IMR-90 (cell line): Measurements from ENCODE around the gene FXYD4. TPM values are rescaled to one million over a fixed set of nuclear protein-coding genes. Genes with fewer than 3 reads are reported as not detected.

Experiments
- ATAC-seq: fragments of 200-7000 bp; cut with Tn5 transposase; 2 replicates; pipeline ENCODE4 v1.9.1; 2020; ENCODE audit warnings: low read depth, mild to moderate bottlenecking, moderate library complexity
- BruUV-seq: library from RNA; stranded (reverse); fragments of 400-500 nt; replicated peaks from 2 replicates; lab custom pipeline; 2021; lab: Mats Ljungman, UMichigan
- CTCF ChIA-PET: fragments of 300-600 bp; formaldehyde crosslinking; extraction: SDS; loops from one replicate; lab custom pipeline; 2021; ENCODE audit warnings: antibody characterized with exemption; lab: Yijun Ruan, JAX
- POLR2A ChIA-PET: fragments of 300-600 bp; sonication (Branson Sonifier 250); formaldehyde crosslinking; loops from one replicate; lab custom pipeline; 2022; ENCODE audit warnings: antibody characterized with exemption; ENCODE audit not compliant: unreplicated experiment; lab: Charles Lee
- DNase-seq: peaks from one replicate; pipeline ENCODE4 v3.0.0; 2013
- H2AFZ ChIP-seq: replicated peaks from 2 replicates; pipeline ENCODE3; 2013; ENCODE audit warnings: low read length, mild to moderate bottlenecking; ENCODE audit not compliant: poor library complexity
- H2AK5ac ChIP-seq: 2 replicates; pipeline ENCODE4 v1.6.1; 2013; ENCODE audit warnings: low read depth, low read length, inconsistent platforms
- H2AK9ac ChIP-seq: replicated peaks from 2 replicates; pipeline ENCODE3; 2013; ENCODE audit warnings: mild to moderate bottlenecking, low read depth, low read length, moderate library complexity; ENCODE audit not compliant: poor library complexity
- H2BK120ac ChIP-seq: 2 replicates; pipeline ENCODE4 v1.6.1; 2013; ENCODE audit warnings: low read depth, low read length, inconsistent platforms
- H2BK15ac ChIP-seq: 3 replicates; pipeline ENCODE4 v1.6.1; 2013; ENCODE audit warnings: low read depth, low read length, inconsistent platforms
- H2BK20ac ChIP-seq: 2 replicates; pipeline ENCODE4 v1.6.1; 2013; ENCODE audit warnings: low read depth, mild to moderate bottlenecking, inconsistent platforms, low read length, moderate library complexity
- H2BK5ac ChIP-seq: 2 replicates; pipeline ENCODE4 v1.6.1; 2013; ENCODE audit warnings: mild to moderate bottlenecking, low read depth, low read length, inconsistent platforms; ENCODE audit not compliant: poor library complexity, severe bottlenecking
- H3K14ac ChIP-seq: replicated peaks from 2 replicates; pipeline ENCODE4 v1.6.1; 2013; ENCODE audit warnings: low read depth, low read length, inconsistent platforms
- H3K18ac ChIP-seq: 2 replicates; pipeline ENCODE4 v1.6.1; 2013; ENCODE audit warnings: low read depth, low read length, control low read depth
- H3K23ac ChIP-seq: 2 replicates; pipeline ENCODE4 v1.6.1; 2013; ENCODE audit warnings: low read depth, low read length, inconsistent platforms
- H3K27ac ChIP-seq: 2 replicates; pipeline ENCODE4 v1.5.1; 2013; ENCODE audit warnings: mild to moderate bottlenecking, control low read depth, low read length; ENCODE audit not compliant: insufficient read depth
- H3K27me3 ChIP-seq: 2 replicates; pipeline ENCODE4 v1.6.1; 2013; ENCODE audit warnings: low read length; ENCODE audit not compliant: control insufficient read depth, insufficient read depth
- H3K36me3 ChIP-seq: 2 replicates; pipeline ENCODE4 v1.6.1; 2013; ENCODE audit warnings: low read length, mixed read lengths; ENCODE audit not compliant: control insufficient read depth, insufficient read depth
- H3K4ac ChIP-seq: 2 replicates; pipeline ENCODE4 v1.6.1; 2013; ENCODE audit warnings: low read depth, low read length, inconsistent platforms
- H3K4me1 ChIP-seq: 2 replicates; pipeline ENCODE4 v1.6.1; 2013; ENCODE audit warnings: low read length, mixed read lengths; ENCODE audit not compliant: control insufficient read depth, insufficient read depth
- H3K4me2 ChIP-seq: 2 replicates; pipeline ENCODE4 v1.6.1; 2013; ENCODE audit warnings: low read depth, mild to moderate bottlenecking, control low read depth, low read length, moderate library complexity
- H3K4me3 ChIP-seq: 2 replicates; pipeline ENCODE4 v1.5.1; 2013; ENCODE audit warnings: low read depth, mild to moderate bottlenecking, control low read depth, low read length, moderate library complexity; ENCODE audit not compliant: insufficient read depth
- H3K56ac ChIP-seq: 2 replicates; pipeline ENCODE4 v1.6.1; 2013; ENCODE audit warnings: low read length, inconsistent platforms; ENCODE audit not compliant: insufficient read depth; ENCODE audit errors: extremely low read depth
- H3K79me1 ChIP-seq, 2 experiments: 2 replicates each; pipeline ENCODE4 v1.6.1; 2013; ENCODE audit warnings: low read length in 2 of 2, inconsistent platforms in 1 of 2, low read depth in 1 of 2
- H3K9ac ChIP-seq: 2 replicates; pipeline ENCODE4 v1.6.1; 2013; ENCODE audit warnings: low read depth, low read length, control low read depth
- H3K9me1 ChIP-seq: 2 replicates; pipeline ENCODE4 v1.6.1; 2013; ENCODE audit warnings: low read length, inconsistent platforms; ENCODE audit not compliant: insufficient read depth
- H3K9me3 ChIP-seq: 2 replicates; pipeline ENCODE4 v1.6.1; 2013; ENCODE audit warnings: low read length; ENCODE audit not compliant: control insufficient read depth, insufficient read depth
- H4K20me1 ChIP-seq: 2 replicates; pipeline ENCODE4 v1.6.1; 2013; ENCODE audit warnings: low read length, inconsistent platforms; ENCODE audit not compliant: insufficient read depth
- H4K5ac ChIP-seq: 2 replicates; pipeline ENCODE4 v1.6.1; 2013; ENCODE audit warnings: mild to moderate bottlenecking, low read depth, low read length, control low read depth
- H4K8ac ChIP-seq, 2 experiments: 2 replicates each; pipeline ENCODE4 v1.6.1; 2013; ENCODE audit warnings: low read depth in 2 of 2, low read length in 2 of 2, control low read depth in 1 of 2, inconsistent platforms in 1 of 2
- H4K91ac ChIP-seq: 2 replicates; pipeline ENCODE4 v1.6.1; 2013; ENCODE audit warnings: low read depth, low read length, inconsistent platforms; ENCODE audit not compliant: insufficient read depth
- BHLHE40 ChIP-seq: fragments of 150-350 bp; IDR thresholded peaks from 2 replicates; pipeline ENCODE4 v1.6.1; 2016; ENCODE audit warnings: mild to moderate bottlenecking, low read depth, low read length
- CEBPB ChIP-seq: IDR thresholded peaks from 2 replicates; pipeline ENCODE4 v1.6.1; 2012; ENCODE audit warnings: low read depth, low read length, improper control_type of control experiment
- CHD1 ChIP-seq: IDR thresholded peaks from 2 replicates; pipeline ENCODE4 v1.6.1; 2012; ENCODE audit warnings: low read depth, low read length, improper control_type of control experiment
- CTCF ChIP-seq: conservative IDR thresholded peaks from 2 replicates; pipeline ENCODE4 v1.5.1; 2012; ENCODE audit warnings: mild to moderate bottlenecking, low read depth, low read length, improper control_type of control experiment
- ELK1 ChIP-seq: fragments of 150-350 bp; IDR thresholded peaks from 2 replicates; pipeline ENCODE4 v1.6.1; 2016; ENCODE audit warnings: low read depth, mild to moderate bottlenecking, low read length, moderate library complexity, borderline replicate concordance
- FOS ChIP-seq: fragments of 150-350 bp; IDR thresholded peaks from 2 replicates; pipeline ENCODE4 v1.6.1; 2016; ENCODE audit warnings: low read depth, low read length
- MAFK ChIP-seq: IDR thresholded peaks from 2 replicates; pipeline ENCODE4 v1.6.1; 2012; ENCODE audit warnings: low read depth, low read length, improper control_type of control experiment
- MAZ ChIP-seq: IDR thresholded peaks from 2 replicates; pipeline ENCODE4 v1.6.1; 2012; ENCODE audit warnings: low read depth, mild to moderate bottlenecking, low read length, improper control_type of control experiment, moderate library complexity, borderline replicate concordance
- MXI1 ChIP-seq: IDR thresholded peaks from 2 replicates; pipeline ENCODE4 v1.6.1; 2012; ENCODE audit warnings: low read depth, mild to moderate bottlenecking, low read length, moderate library complexity, borderline replicate concordance
- NFE2L2 ChIP-seq: fragments of 150-350 bp; IDR thresholded peaks from 2 replicates; pipeline ENCODE4 v1.6.1; 2016; ENCODE audit warnings: low read depth, mild to moderate bottlenecking, low read length
- POLR2A ChIP-seq: IDR thresholded peaks from 2 replicates; pipeline ENCODE4 v1.6.1; 2012; ENCODE audit warnings: mild to moderate bottlenecking, low read depth, low read length
- RAD21 ChIP-seq: IDR thresholded peaks from 2 replicates; pipeline ENCODE4 v1.6.1; 2012; ENCODE audit warnings: low read length, improper control_type of control experiment
- RCOR1 ChIP-seq: IDR thresholded peaks from 2 replicates; pipeline ENCODE4 v1.6.1; 2012; ENCODE audit warnings: mild to moderate bottlenecking, low read length, improper control_type of control experiment; ENCODE audit not compliant: insufficient replicate concordance
- RFX5 ChIP-seq: IDR thresholded peaks from 2 replicates; pipeline ENCODE4 v1.8.0; 2012; ENCODE audit warnings: low read depth, mild to moderate bottlenecking, low read length, moderate library complexity
- SMC3 ChIP-seq: fragments of 150-350 bp; IDR thresholded peaks from 2 replicates; pipeline ENCODE4 v1.6.1; 2016; ENCODE audit warnings: low read depth, mild to moderate bottlenecking, antibody characterized with exemption, low read length, moderate library complexity
- USF2 ChIP-seq: fragments of 150-350 bp; IDR thresholded peaks from 2 replicates; pipeline ENCODE4 v1.6.1; 2017; ENCODE audit warnings: mild to moderate bottlenecking, antibody characterized with exemption, low read length, low read depth
- WGBS, 2 experiments: methylation state at CpG; one replicate each; pipeline versions ENCODE4 v1.1.5 to v1.1.7; 2013; ENCODE audit warnings: missing lambda C conversion rate in 2 of 2; ENCODE audit not compliant: insufficient read length in 1 of 2; ENCODE audit errors: extremely low coverage in 2 of 2; 5-methylcytosine and 5-hydroxymethylcytosine counted together
- dilution Hi-C: fragments of 300-500 bp; cut with HindIII; formaldehyde crosslinking; loops from one replicate; pipeline ENCODE4 v1.14.3; 2018; ENCODE audit warnings: low sequenced_read_pairs; ENCODE audit not compliant: unreplicated experiment
- in situ Hi-C: fragments of 300-500 bp; cut with MboI; formaldehyde crosslinking; loops from 3 replicates; pipeline ENCODE4 v1.14.3; 2019; ENCODE audit warnings: low sequenced_read_pairs, inconsistent platforms, mixed read lengths
- intact Hi-C: fragments of 100-400 bp; cut with micrococcal nuclease; formaldehyde crosslinking; loops from 2 replicates; pipeline ENCODE4 v1.10.0; 2022
- polyA plus RNA-seq, 3 experiments: library from polyadenylated mRNA; depleted of rRNA; stranded (reverse); fragments of >200 nt; gene quantifications; 2 replicates each; pipeline ENCODE4 v1.2.3, GENCODE V29; 2012; ENCODE audit warnings: low replicate concordance in 1 of 3
- total RNA-seq: library from RNA; depleted of rRNA; stranded (reverse); fragments of >200 nt; gene quantifications from 2 replicates; pipeline ENCODE4 v1.2.3, GENCODE V29; 2012

Gene FXYD4
- total and polyA plus RNA-seq, 2 of the 4 experiments (the other 2 are of a cell fraction), result not detected

- no peak overlapping the region for H3K4me3 ChIP-seq
- no peak overlapping the region for H3K56ac ChIP-seq
- POLR2A ChIA-PET, result no interaction called here
- no peaks in the 10 kb centered on the region for H4K20me1 ChIP-seq
- H4K8ac ChIP-seq, result no peak overlapping the region
- no peak overlapping the region for H2BK20ac ChIP-seq
- H3K4ac ChIP-seq, result no peak overlapping the region
- H3K36me3 ChIP-seq, result no peaks in the 10 kb centered on the region
- DNase-seq, result no peak
- in situ Hi-C loops (no loop called here), intact Hi-C loops (no loop called here), dilution Hi-C loops (no loop called here)
- no peak for ATAC-seq
- 100% methylated on average over 1 of the region's 3 CpGs; no CpG with 5 or more reads in 1 of the 2 experiments for WGBS, 2 experiments
- H3K79me1 ChIP-seq, result no peaks in the 10 kb centered on the region
- H3K9ac ChIP-seq, result no peak overlapping the region
- no peak overlapping the region for H3K18ac ChIP-seq
- no peak overlapping the region for H2BK5ac ChIP-seq
- TF ChIP-seq FOS (no peak), RAD21 (no peak), MAZ (no peak), NFE2L2 (no peak), USF2 (no peak), SMC3 (no peak), CEBPB (no peak), CHD1 (no peak), BHLHE40 (no peak), ELK1 (no peak), MAFK (no peak), RCOR1 (no peak), MXI1 (no peak), POLR2A (no peak), RFX5 (no peak), CTCF (no peak)
- no TSS peak for BruUV-seq
- H3K14ac ChIP-seq, result no peak overlapping the region
- H3K4me2 ChIP-seq, result no peak overlapping the region
- H2AK5ac ChIP-seq, result no peak overlapping the region
- H2BK120ac ChIP-seq, result no peak overlapping the region
- H3K9me1 ChIP-seq, result no peaks in the 10 kb centered on the region
- H4K91ac ChIP-seq, result no peak overlapping the region
- H2AFZ ChIP-seq, result no peak overlapping the region
- H2AK9ac ChIP-seq, result no peak overlapping the region
- CTCF ChIA-PET, result no interaction called here
- H3K23ac ChIP-seq, result no peak overlapping the region
- H3K4me1 ChIP-seq, result no peaks in the 10 kb centered on the region
- no peak overlapping the region for H2BK15ac ChIP-seq
- H3K9me3 ChIP-seq, result no peaks in the 10 kb centered on the region
- peaks cover 10% of the 10 kb centered on the region for H3K27me3 ChIP-seq
- H3K27ac ChIP-seq, result no peak overlapping the region
- no peak overlapping the region for H4K5ac ChIP-seq
Observed at GRCh38 chr10:43333653-43334052, 37.8 kb upstream of the FXYD4 start.
